ENCODE data around the gene HS3ST6.
"Not testable (repeated sequence)": the region's sequence is repeated elsewhere in the genome, so short reads cannot be mapped to it uniquely, and the experiment has no call there.

Gene HS3ST6

GRCh38 chr16:1946495-1947368 lies 28.5 kb upstream of the HS3ST6 start:
- DNase-seq (ENCODE audit: low spot score), result no peak

- DNase-seq (ENCODE audit: low spot score), result no peak
Measured at GRCh38 chr16:1945559-1946391, 27.6 kb upstream of the HS3ST6 start.

GRCh38 chr16:1944612-1945199 lies 26.5 kb upstream of the HS3ST6 start:
- DNase-seq (ENCODE audit: low spot score), result no peak

GRCh38 chr16:1942810-1943726 lies 24.9 kb upstream of the HS3ST6 start, which contains the start of gene MSRB1:
MSRB1 (minus strand) TSS chr16:1943199; CDS start chr16:1943156, 43 bp downstream.
- peak; percentile 99 for DNase-seq (ENCODE audit: low spot score)

- no peak for DNase-seq (ENCODE audit: low spot score)
Measured at GRCh38 chr16:1942047-1942809, 24.0 kb upstream of the HS3ST6 start.

GRCh38 chr16:1941162-1942046 lies 23.2 kb upstream of the HS3ST6 start:
- no peak for DNase-seq (ENCODE audit: low spot score)

GRCh38 chr16:1940273-1941161 lies 22.3 kb upstream of the HS3ST6 start:
- no peak for DNase-seq (ENCODE audit: low spot score)

GRCh38 chr16:1939833-1940232 lies 21.6 kb upstream of the HS3ST6 start:
- DNase-seq (ENCODE audit: low spot score), result not testable (repeated sequence)

- no peak for DNase-seq (ENCODE audit: low spot score)
Measured at GRCh38 chr16:1938910-1939309, 20.7 kb upstream of the HS3ST6 start.

- no peak for DNase-seq (ENCODE audit: low spot score)
Measured at GRCh38 chr16:1938316-1938715, 20.1 kb upstream of the HS3ST6 start.

GRCh38 chr16:1936945-1937479 lies 18.8 kb upstream of the HS3ST6 start:
- no peak for DNase-seq (ENCODE audit: low spot score)

GRCh38 chr16:1933097-1933661 lies 15.0 kb upstream of the HS3ST6 start:
- DNase-seq (ENCODE audit: low spot score), result no peak

GRCh38 chr16:1932050-1933028 lies 14.1 kb upstream of the HS3ST6 start:
- DNase-seq (ENCODE audit: low spot score), result no peak

GRCh38 chr16:1930338-1930720 lies 12.1 kb upstream of the HS3ST6 start:
- no peak for DNase-seq (ENCODE audit: low spot score)

GRCh38 chr16:1929578-1930337 lies 11.5 kb upstream of the HS3ST6 start:
- DNase-seq (ENCODE audit: low spot score), result peak; percentile 81

GRCh38 chr16:1929105-1929504 lies 10.9 kb upstream of the HS3ST6 start:
- DNase-seq (ENCODE audit: low spot score), result no peak

All from COLO829 (cell line).